Stimulated activated effector memory CD8-positive, alpha-beta T cell treated with anti-CD3 and anti-CD28 coated beads, Interleukin-12 subunit alpha, Interleukin-12 subunit beta, amount 100 ng/mL, for 72 hours (primary cell): ENCODE data around the gene SYT17.
A peak's percentile ranks its signal among the peaks of the same experiment; 100 is the strongest.
"Not testable (repeated sequence)": the region's sequence is repeated elsewhere in the genome, so short reads cannot be mapped to it uniquely, and the experiment has no call there.

Source experiments
- ATAC-seq: fragments of 150-1000 bp; cut with Tn5 transposase; 2 replicates; pipeline ENCODE4 v1.10.0; 2021
- DNase-seq, 2 donors: peaks; one replicate each; pipeline ENCODE4 v3.0.0; 2021 to 2022; ENCODE audit warnings: low spot score in 2 of 2
- H3K27ac Mint-ChIP-seq: one replicate; pipeline ENCODE4 v1.8.0; 2022; ENCODE audit warnings: mild to moderate bottlenecking, mixed read lengths
- H3K36me3 Mint-ChIP-seq: one replicate; pipeline ENCODE4 v1.8.0; 2022; ENCODE audit warnings: mild to moderate bottlenecking, mixed read lengths
- H3K4me1 Mint-ChIP-seq: one replicate; pipeline ENCODE4 v1.8.0; 2022; ENCODE audit warnings: mixed read lengths
- H3K4me3 Mint-ChIP-seq: one replicate; pipeline ENCODE4 v1.8.0; 2022; ENCODE audit warnings: mild to moderate bottlenecking, mixed read lengths
- H3K9me3 Mint-ChIP-seq: one replicate; pipeline ENCODE4 v1.8.0; 2022; ENCODE audit warnings: mixed read lengths

The SYT17 gene

DNA sequence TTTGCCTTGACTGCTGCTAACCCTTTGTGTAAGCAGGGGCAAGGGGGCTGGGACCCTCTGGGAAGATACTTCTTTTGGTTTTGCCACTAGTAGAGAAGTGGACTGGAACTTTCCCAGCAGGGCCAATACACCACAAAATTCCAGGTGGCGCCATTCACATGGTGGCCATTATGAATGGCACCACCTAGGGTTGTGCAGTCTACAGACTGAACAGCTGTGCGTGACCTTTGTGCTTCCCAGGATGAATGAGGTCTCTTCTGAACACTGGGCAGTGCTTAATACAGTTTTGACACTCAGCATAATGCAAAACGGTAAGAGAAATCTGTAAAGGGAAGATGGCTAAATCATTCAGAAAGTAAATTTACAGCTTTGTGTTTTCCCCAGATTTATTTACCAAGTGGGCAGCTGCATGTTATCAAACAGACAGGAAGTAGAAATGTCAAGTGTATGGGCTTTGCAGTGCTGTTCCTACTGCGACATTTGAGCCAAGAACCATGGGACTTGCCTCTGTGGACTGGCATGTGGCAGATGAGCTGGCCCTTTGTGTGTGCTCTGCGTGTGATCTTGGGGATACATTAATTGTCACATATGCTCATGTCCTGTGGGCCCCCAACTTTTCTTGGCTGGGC is 9.2 kb downstream of the SYT17 start:
- Mint-ChIP-seq H3K4me3 (no peak overlapping the region), H3K27ac (no peak overlapping the region), H3K9me3 (no peaks in the 10 kb centered on the region), H3K4me1 (no peaks in the 10 kb centered on the region), H3K36me3 (no peaks in the 10 kb centered on the region)
- DNase-seq, result no peak
- ATAC-seq, result no peak

DNA sequence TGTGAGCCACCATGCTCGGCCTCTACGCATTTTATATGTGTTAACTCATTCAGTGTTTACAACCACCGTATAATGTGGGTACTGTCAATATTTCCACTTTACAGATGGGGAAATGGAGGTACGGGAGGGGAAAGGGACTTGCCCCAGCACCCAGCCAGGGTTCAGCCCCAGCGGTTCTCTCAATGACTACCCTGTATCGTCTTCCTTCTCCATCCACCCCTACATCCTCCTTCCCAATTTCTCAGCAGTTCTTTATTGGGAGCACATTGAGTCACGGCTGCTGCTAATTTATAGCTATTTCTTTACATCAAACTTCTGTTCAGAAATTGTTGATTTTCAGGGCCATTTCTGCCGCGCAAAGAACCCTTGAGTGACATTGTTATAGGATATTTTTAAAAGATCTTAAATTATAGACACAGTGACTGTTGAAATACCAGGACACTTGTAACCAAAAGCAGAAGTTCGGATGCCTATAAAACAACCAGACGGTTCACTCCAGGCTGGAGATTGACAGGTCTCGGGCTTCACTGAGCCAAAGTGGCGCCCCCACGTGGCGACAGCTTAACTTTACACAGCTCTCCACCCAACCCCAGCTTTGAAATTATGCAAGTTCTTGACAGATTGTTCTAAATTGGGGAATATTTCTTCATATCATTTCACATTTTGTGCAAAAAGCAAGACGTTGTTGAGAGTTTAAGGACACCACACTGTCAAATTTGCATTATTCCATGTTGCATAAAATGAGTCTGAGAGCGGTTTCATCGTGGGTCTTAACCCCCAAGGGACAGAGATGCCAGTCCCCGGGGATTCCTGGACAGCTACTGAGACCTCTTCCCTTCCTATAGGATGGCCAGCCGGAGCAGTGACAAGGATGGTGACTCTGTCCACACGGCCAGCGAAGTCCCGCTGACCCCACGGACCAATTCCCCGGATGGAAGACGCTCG is 11.8 kb downstream of the SYT17 start:
- Mint-ChIP-seq H3K9me3 (no peaks in the 10 kb centered on the region), H3K4me1 (no peaks in the 10 kb centered on the region), H3K4me3 (no peak overlapping the region), H3K27ac (no peak overlapping the region), H3K36me3 (no peaks in the 10 kb centered on the region)
- ATAC-seq, result peak; percentile 64
- peak; percentile 27 to 63 for DNase-seq

DNA sequence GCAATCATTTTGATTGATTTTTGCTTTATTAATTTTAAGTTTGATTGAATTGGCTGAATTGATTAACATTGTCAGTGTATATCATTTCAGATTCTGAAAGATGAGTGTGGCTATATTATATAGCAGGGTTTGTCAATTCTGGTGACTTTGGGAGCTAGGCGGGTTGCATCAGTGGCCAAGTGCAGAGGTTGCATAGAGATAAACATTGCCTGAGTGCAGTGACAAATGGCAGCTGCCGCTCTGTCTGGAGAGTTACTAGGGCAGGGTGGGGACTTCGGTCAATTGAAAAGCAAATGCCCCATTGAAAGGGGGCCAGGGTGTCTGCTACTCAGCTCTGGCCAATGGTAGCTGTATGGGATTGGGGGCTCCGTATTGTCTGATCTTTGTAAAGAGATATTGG is 12.7 kb downstream of the SYT17 start:
- ATAC-seq, result no peak
- no peak for DNase-seq
- H3K36me3 Mint-ChIP-seq, result no peaks in the 10 kb centered on the region

DNA sequence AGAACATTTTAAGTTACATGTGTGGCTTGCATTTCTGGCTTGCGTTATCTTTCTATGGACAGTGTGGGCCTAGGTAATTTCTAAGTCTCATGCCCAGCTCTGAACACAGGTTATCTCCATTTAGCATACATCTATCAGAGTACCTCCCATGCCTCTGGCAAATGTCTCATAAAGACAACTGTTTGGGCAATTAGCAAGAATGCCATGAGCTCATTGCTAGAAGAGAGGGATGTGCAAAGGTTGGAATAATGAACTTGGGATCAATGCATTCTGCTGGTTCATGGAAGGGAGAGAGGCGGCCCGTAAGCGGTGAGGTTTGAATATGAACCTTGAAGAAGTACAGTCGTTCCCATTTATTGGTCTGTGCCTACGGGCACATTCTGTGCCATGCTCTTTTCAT is 14.4 kb downstream of the SYT17 start:
- H3K36me3 Mint-ChIP-seq, result no peaks in the 10 kb centered on the region
- no peak overlapping the region for H3K27ac Mint-ChIP-seq
- H3K4me1 Mint-ChIP-seq, result no peaks in the 10 kb centered on the region
- H3K9me3 Mint-ChIP-seq, result no peaks in the 10 kb centered on the region
- no peak for ATAC-seq
- no peak for DNase-seq
- H3K4me3 Mint-ChIP-seq, result no peak overlapping the region

More for the DNA sequence above, 12.7 kb downstream of the SYT17 start:
- no peak overlapping the region for H3K4me3 Mint-ChIP-seq
- H3K27ac Mint-ChIP-seq, result no peak overlapping the region
- no peaks in the 10 kb centered on the region for H3K4me1 Mint-ChIP-seq
- H3K9me3 Mint-ChIP-seq, result no peaks in the 10 kb centered on the region

GRCh38 chr16:19183187-19183586 is 15.1 kb downstream of the SYT17 start:
- no peak overlapping the region for H3K27ac Mint-ChIP-seq
- H3K4me1 Mint-ChIP-seq, result no peaks in the 10 kb centered on the region
- no peak overlapping the region for H3K4me3 Mint-ChIP-seq
- no peaks in the 10 kb centered on the region for H3K36me3 Mint-ChIP-seq
- DNase-seq, result no peak
- no peaks in the 10 kb centered on the region for H3K9me3 Mint-ChIP-seq
- no peak for ATAC-seq

GRCh38 chr16:19184823-19185509 is 16.9 kb downstream of the SYT17 start:
- DNase-seq (no peak), ATAC-seq (no peak)
- no peak overlapping the region for H3K27ac Mint-ChIP-seq
- H3K9me3 Mint-ChIP-seq, result no peaks in the 10 kb centered on the region
- H3K4me3 Mint-ChIP-seq, result no peak overlapping the region
- H3K4me1 Mint-ChIP-seq, result no peaks in the 10 kb centered on the region
- no peaks in the 10 kb centered on the region for H3K36me3 Mint-ChIP-seq

DNA sequence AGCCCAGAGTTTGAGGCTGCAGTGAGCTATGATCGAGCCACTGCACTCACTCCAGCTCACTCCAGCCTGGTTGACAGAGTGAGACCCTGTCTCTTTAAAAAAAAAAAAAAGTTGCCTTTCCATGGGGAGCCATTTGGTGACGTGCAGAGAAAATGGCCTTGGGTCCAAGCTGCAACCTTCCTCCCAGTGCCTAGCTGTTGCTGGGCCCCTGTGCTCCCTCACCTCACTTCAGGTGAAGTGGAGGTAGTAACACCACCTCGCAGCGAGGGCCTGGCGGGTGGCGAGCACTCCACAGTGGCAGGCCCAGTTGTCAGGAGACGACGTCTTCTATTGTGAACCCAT is 17.4 kb downstream of the SYT17 start:
- Mint-ChIP-seq H3K27ac (no peak overlapping the region), H3K4me1 (peaks cover 4% of the 10 kb centered on the region), H3K9me3 (no peaks in the 10 kb centered on the region), H3K36me3 (no peaks in the 10 kb centered on the region), H3K4me3 (no peak overlapping the region)
- ATAC-seq (no peak), DNase-seq (no peak)

DNA sequence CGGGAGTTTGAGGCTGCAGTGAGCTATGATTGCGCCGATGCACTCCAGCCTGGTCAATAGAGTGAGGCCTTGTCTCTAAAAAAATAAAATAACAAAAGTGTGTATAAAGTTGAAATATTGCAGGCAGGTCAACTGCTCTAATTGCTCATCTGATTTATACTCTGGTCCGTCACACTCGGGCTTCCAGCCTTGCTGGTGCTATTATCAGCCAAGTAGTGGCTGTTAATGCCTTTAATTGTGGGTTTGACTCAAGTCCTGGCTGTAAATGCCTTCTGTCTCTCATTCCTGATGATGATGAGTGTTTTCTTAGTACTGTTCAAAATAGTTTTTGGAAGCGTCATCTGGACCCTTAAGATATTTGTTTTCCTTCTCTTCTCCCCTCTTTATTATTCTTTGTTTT is 18.4 kb downstream of the SYT17 start:
- Mint-ChIP-seq H3K27ac (no peak overlapping the region), H3K36me3 (no peaks in the 10 kb centered on the region), H3K9me3 (no peaks in the 10 kb centered on the region), H3K4me1 (peaks cover 6% of the 10 kb centered on the region), H3K4me3 (no peak overlapping the region)
- no peak for DNase-seq
- no peak for ATAC-seq

DNA sequence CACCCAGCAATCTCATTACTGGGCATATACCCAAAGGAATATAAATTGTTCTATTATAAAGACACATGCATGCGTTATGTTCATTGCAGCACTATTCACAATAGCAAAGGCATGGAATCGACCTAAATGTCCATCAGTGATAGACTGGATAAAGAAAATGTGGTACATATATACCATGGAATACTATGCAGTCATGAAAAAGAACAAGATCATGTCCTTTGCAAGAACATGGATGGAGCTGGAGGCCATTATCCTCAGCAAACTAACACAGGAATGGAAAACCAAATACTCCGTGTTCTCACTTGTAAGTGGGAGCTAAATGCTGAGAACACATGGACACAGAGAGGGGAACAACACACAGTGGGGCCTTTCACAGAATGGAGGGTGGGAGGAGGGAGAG is 19.9 kb downstream of the SYT17 start:
- ATAC-seq, H3K9me3 Mint-ChIP-seq, H3K4me3 Mint-ChIP-seq, H3K4me1 Mint-ChIP-seq, H3K36me3 Mint-ChIP-seq, H3K27ac Mint-ChIP-seq, DNase-seq: not testable (repeated sequence)

- no peaks in the 10 kb centered on the region for H3K9me3 Mint-ChIP-seq
- no peak for DNase-seq
- peaks cover 6% of the 10 kb centered on the region for H3K4me1 Mint-ChIP-seq
- H3K36me3 Mint-ChIP-seq, result no peaks in the 10 kb centered on the region
- no peak for ATAC-seq
- no peak overlapping the region for H3K4me3 Mint-ChIP-seq
- H3K27ac Mint-ChIP-seq, result no peak overlapping the region
Observed at GRCh38 chr16:19188406-19188805, 20.4 kb downstream of the SYT17 start.

GRCh38 chr16:19192865-19193264 is 24.8 kb downstream of the SYT17 start:
- no peak overlapping the region for H3K4me3 Mint-ChIP-seq
- ATAC-seq (no peak), DNase-seq (no peak)
- H3K36me3 Mint-ChIP-seq, result no peaks in the 10 kb centered on the region
- peaks cover 6% of the 10 kb centered on the region for H3K4me1 Mint-ChIP-seq
- H3K27ac Mint-ChIP-seq, result no peak overlapping the region
- no peaks in the 10 kb centered on the region for H3K9me3 Mint-ChIP-seq

- ATAC-seq (no peak), DNase-seq (no peak)
- Mint-ChIP-seq H3K27ac (no peak overlapping the region), H3K9me3 (no peaks in the 10 kb centered on the region), H3K4me3 (no peak overlapping the region), H3K36me3 (no peaks in the 10 kb centered on the region), H3K4me1 (no peaks in the 10 kb centered on the region)
Observed at GRCh38 chr16:19196871-19197270, 28.8 kb downstream of the SYT17 start.

DNA sequence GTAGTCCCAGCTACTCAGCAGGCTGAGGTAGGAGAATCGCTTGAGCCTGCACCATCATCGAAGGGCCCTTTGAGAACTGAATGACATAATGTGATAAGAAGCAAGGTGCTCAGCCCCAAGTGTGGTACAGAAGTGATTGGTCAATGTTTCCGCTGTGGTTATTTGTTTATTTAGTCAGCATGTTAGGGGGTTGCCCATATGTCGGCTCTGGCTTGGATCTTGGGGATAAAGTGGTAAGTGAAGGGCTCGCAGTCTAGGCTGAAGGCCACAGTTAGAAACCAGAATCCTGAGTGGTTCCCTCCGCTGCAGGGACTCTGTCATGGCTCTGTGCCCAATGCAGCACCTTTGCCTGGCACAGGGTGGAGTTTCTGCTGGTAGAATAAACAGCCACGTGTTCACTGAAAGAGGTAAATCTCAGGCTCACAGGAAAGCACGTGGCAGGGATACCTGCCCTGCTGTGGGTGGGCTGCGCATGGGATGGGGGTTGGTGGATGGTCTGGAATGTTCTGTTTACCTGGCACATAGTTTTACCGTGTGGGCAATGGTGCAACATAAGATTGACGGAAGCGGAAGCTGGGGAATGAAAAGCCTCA is 35.4 kb downstream of the SYT17 start:
- DNase-seq (no peak), ATAC-seq (peak; percentile 50)
- Mint-ChIP-seq H3K27ac (no peak overlapping the region), H3K4me1 (no peaks in the 10 kb centered on the region), H3K4me3 (no peak overlapping the region), H3K36me3 (no peaks in the 10 kb centered on the region), H3K9me3 (no peaks in the 10 kb centered on the region)

DNA sequence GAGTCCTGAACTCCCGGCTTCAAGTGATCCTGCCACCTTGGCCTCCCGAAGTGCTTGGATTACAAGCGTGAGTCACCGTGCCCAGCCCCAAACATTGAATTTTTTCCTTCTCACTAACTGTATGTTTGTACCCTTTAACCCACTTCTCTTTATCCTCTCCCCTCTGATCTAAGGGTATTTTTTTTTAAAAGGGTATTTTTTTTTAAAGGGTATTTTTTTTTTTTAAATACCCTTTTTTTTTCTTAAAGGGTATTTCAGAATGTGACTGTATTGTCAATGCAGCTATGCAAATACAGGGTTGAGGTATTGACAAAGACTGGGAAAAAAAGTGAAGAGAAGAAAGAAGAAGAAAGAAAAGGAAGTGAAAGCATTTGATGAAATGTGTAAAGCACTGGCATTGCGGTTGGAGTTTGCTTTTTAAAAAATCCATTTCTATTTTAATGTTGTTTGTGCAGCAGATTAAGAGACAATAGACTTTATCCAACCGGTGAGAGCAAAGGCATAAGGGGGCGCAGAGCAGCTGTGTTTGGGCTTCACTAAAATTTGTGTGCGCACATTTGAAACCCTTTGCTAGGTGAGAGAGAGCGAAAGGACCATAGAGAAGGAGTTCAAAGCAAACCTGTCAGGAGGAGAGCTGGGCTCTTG is 42.4 kb downstream of the SYT17 start:
- peaks cover 4% of the 10 kb centered on the region for H3K9me3 Mint-ChIP-seq
- no peaks in the 10 kb centered on the region for H3K36me3 Mint-ChIP-seq
- H3K4me3 Mint-ChIP-seq, result no peak overlapping the region
- DNase-seq (no peak), ATAC-seq (no peak)
- H3K27ac Mint-ChIP-seq, result no peak overlapping the region
- H3K4me1 Mint-ChIP-seq, result no peaks in the 10 kb centered on the region

DNA sequence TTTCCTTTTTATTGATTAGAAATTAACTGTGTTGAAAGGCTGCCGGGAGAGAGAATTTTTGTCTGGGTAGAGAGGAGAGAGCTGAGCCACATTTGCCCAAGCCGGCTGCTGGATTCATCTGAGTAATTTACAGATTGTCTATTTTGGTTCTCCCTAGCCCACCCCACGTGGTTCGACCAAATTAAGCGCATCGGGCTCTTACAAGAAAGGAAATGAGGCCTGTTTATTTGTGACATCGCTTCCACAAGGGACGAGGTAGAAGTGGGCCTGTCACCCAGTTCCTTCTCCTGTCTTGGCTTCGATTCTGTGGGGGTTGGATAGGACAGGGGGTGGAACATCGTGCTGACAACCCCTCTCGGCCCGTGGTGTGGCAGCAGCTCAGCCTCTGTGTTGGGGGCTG is 42.9 kb downstream of the SYT17 start:
- no peak overlapping the region for H3K4me3 Mint-ChIP-seq
- no peak for ATAC-seq
- H3K27ac Mint-ChIP-seq, result no peak overlapping the region
- no peaks in the 10 kb centered on the region for H3K4me1 Mint-ChIP-seq
- H3K36me3 Mint-ChIP-seq, result no peaks in the 10 kb centered on the region
- no peak for DNase-seq
- peaks cover 4% of the 10 kb centered on the region for H3K9me3 Mint-ChIP-seq
